HG03095 (cell line): ENCODE measurements around the gene ECPAS.
"Not testable (repeated sequence)": the region's sequence is repeated elsewhere in the genome, so short reads cannot be mapped to it uniquely, and the experiment has no call there.

Experiments used
- ATAC-seq: cut with Tn5 transposase; IDR thresholded peaks from one replicate; pipeline ENCODE4 v1.9.1; 2021; ENCODE audit warnings: moderate library complexity; ENCODE audit not compliant: unreplicated experiment

The ECPAS gene

GRCh38 chr9:111481885-111482636 lies 2.1 kb downstream of the ECPAS start:
- no peak for ATAC-seq

GRCh38 chr9:111477677-111478076 lies 6.5 kb downstream of the ECPAS start:
- ATAC-seq, result no peak

GRCh38 chr9:111475195-111475594 lies 9.0 kb downstream of the ECPAS start:
- no peak for ATAC-seq

- ATAC-seq, result no peak
Measured at GRCh38 chr9:111474385-111474784, 9.8 kb downstream of the ECPAS start.

GRCh38 chr9:111467778-111468367 lies 16.3 kb downstream of the ECPAS start:
- no peak for ATAC-seq

GRCh38 chr9:111463048-111463447 lies 21.1 kb downstream of the ECPAS start:
- no peak for ATAC-seq

GRCh38 chr9:111458139-111459009 lies 25.8 kb downstream of the ECPAS start:
- ATAC-seq, result no peak

- ATAC-seq, result no peak
Measured at GRCh38 chr9:111456529-111456928, 27.7 kb downstream of the ECPAS start.

- ATAC-seq, result no peak
Measured at GRCh38 chr9:111455638-111456037, 28.5 kb downstream of the ECPAS start.

- ATAC-seq, result no peak
Measured at GRCh38 chr9:111454751-111455150, 29.4 kb downstream of the ECPAS start.

GRCh38 chr9:111451570-111451969 lies 32.6 kb downstream of the ECPAS start:
- ATAC-seq, result no peak

GRCh38 chr9:111450124-111450523 lies 34.1 kb downstream of the ECPAS start:
- no peak for ATAC-seq

- ATAC-seq, result no peak
Measured at GRCh38 chr9:111449705-111450104, 34.5 kb downstream of the ECPAS start.

GRCh38 chr9:111445799-111446198 lies 38.4 kb downstream of the ECPAS start:
- not testable (repeated sequence) for ATAC-seq

- ATAC-seq, result no peak
Measured at GRCh38 chr9:111443454-111443853, 40.7 kb downstream of the ECPAS start.

- ATAC-seq, result no peak
Measured at GRCh38 chr9:111442360-111443027, 41.7 kb downstream of the ECPAS start.

GRCh38 chr9:111440226-111440625 lies 44.0 kb downstream of the ECPAS start:
- no peak for ATAC-seq

- no peak for ATAC-seq
Measured at GRCh38 chr9:111438541-111439235, 45.5 kb downstream of the ECPAS start.

- no peak for ATAC-seq
Measured at GRCh38 chr9:111436571-111436970, 47.6 kb downstream of the ECPAS start.

GRCh38 chr9:111433082-111433481 lies 51.1 kb downstream of the ECPAS start:
- no peak for ATAC-seq

- no peak for ATAC-seq
Measured at GRCh38 chr9:111431684-111432083, 52.5 kb downstream of the ECPAS start.
